ENCODE data around the gene TRAPPC4. TPM values are rescaled to one million over a fixed set of nuclear protein-coding genes. Genes with fewer than 3 reads are reported as not detected.
A peak's percentile ranks its signal among the peaks of the same experiment; 100 is the strongest.

Gene TRAPPC4
- total and polyA plus RNA-seq, 2 donors (not counting 1 experiment from before 2014, with no cell fraction given): 61.4 to 64.5 TPM

- Histone ChIP-seq H3K9ac (ENCODE audit: low read length) (no peak overlapping the region), H3K36me3 (replicated peaks in 1 of 2; ENCODE audit: control extremely low read depth in 1 of 2, control insufficient read depth in 1 of 2, extremely low read depth in 1 of 2, insufficient read depth in 2 of 2, low read length in 1 of 2) (peaks cover 0 to 39% of the 10 kb centered on the region in 2 experiments), H3K4me1 (ENCODE audit: control insufficient read depth in 2 of 2, insufficient read depth in 2 of 2, low read length in 2 of 2) (peaks cover 0 to 2% of the 10 kb centered on the region in 2 donors), H3K27me3 (replicated peaks in 1 of 4; ENCODE audit: control extremely low read depth in 1 of 4, control insufficient read depth in 3 of 4, insufficient read depth in 4 of 4, low read length in 3 of 4) (no peaks in the 10 kb centered on the region), H3K27ac (ENCODE audit: low read length in 2 of 2) (no peak overlapping the region), H3K4me2 (replicated peaks; ENCODE audit: low read depth, low read length, poor library complexity, severe bottlenecking) (no peak overlapping the region), H3K9me3 (ENCODE audit: control extremely low read depth in 1 of 3, control insufficient read depth in 2 of 3, insufficient read depth in 1 of 3, low read length in 2 of 3) (no peaks in the 10 kb centered on the region), H2AFZ (ENCODE audit: insufficient read depth, low read depth, low read length, poor library complexity, severe bottlenecking) (no peak overlapping the region), H4K20me1 (ENCODE audit: control insufficient read depth, insufficient read depth, low read length, poor library complexity, severe bottlenecking) (no peaks in the 10 kb centered on the region), H3K4me3 (ENCODE audit: control extremely low read depth in 1 of 5, extremely low read depth in 1 of 5, insufficient read depth in 1 of 5, low read depth in 2 of 5, low read length in 4 of 5) (no peak overlapping the region), H3K79me2 (ENCODE audit: control insufficient read depth, insufficient read depth, low read length) (no peaks in the 10 kb centered on the region)
- H3K9me3 Mint-ChIP-seq (ENCODE audit: insufficient read depth): no peaks in the 10 kb centered on the region
- intact Hi-C loops (cut with micrococcal nuclease): no loop called here
- H3K4me1 Mint-ChIP-seq: peaks cover under 1% of the 10 kb centered on the region
- DNase-seq: no peak
- WGBS (ENCODE audit: insufficient coverage): 100% methylated on average over 2 of the region's 6 CpGs
- no peak for ATAC-seq (ENCODE audit: low read depth)
- CTCF ChIA-PET: interaction anchor here (0.8 to 2.7 kb wide), 2 partner anchors 11 to 18 kb away, joined by 3 to 8 read pairs; no protein-coding TSS in a partner anchor
- no peak overlapping the region for H3K4me3 Mint-ChIP-seq
- POLR2A ChIA-PET: no interaction called here
- no peak for TF ChIP-seq EZH2 (IDR thresholded peaks at IDR 0.05; ENCODE audit: borderline replicate concordance, insufficient read depth, low read depth, low read length, poor library complexity, severe bottlenecking)
- peak; percentile 10 for TF ChIP-seq CTCF (IDR thresholded peaks at IDR 0.05)
- H3K27ac Mint-ChIP-seq: no peak overlapping the region
- H3K27me3 Mint-ChIP-seq: no peaks in the 10 kb centered on the region
Observed at GRCh38 chr11:119044708-119045107, 26.1 kb downstream of the TRAPPC4 start.

DNA sequence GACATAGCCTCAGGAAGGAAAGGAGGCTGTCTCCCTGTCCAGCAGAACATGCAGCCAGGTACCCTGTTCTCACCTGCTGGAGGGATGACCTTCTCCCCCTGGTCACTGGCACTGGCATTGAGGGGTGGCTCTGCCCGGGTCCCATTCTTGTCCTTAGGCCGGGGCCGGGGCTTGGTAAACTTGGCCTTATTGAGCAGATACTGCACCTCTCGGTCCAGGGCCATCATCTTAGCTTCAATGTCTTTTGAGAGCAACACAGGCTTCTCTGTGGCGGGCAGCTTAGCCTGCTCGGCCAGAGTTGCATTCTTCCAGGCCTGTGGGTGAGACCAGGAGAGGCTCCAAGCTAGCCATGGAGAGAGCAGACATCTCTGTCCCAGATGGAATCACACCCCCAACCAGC lies 27.9 kb downstream of the TRAPPC4 start:
- DNase-seq: no peak
- Mint-ChIP-seq H3K4me1 (peaks cover 5% of the 10 kb centered on the region), H3K27me3 (no peaks in the 10 kb centered on the region), H3K27ac (no peak overlapping the region), H3K4me3 (no peak overlapping the region), H3K9me3 (ENCODE audit: insufficient read depth) (no peaks in the 10 kb centered on the region)
- POLR2A ChIA-PET: no interaction called here
- Histone ChIP-seq H3K4me1 (ENCODE audit: control insufficient read depth in 2 of 2, insufficient read depth in 2 of 2, low read length in 2 of 2) (peaks cover 2% of the 10 kb centered on the region in 2 donors), H3K27me3 (replicated peaks in 1 of 4; ENCODE audit: control extremely low read depth in 1 of 4, control insufficient read depth in 3 of 4, insufficient read depth in 4 of 4, low read length in 3 of 4) (no peaks in the 10 kb centered on the region), H3K4me2 (replicated peaks; ENCODE audit: low read depth, low read length, poor library complexity, severe bottlenecking) (no peak overlapping the region), H3K9ac (ENCODE audit: low read length) (no peak overlapping the region), H3K27ac (ENCODE audit: low read length in 2 of 2) (no peak overlapping the region), H3K79me2 (ENCODE audit: control insufficient read depth, insufficient read depth, low read length) (no peaks in the 10 kb centered on the region), H2AFZ (ENCODE audit: insufficient read depth, low read depth, low read length, poor library complexity, severe bottlenecking) (no peak overlapping the region), H3K36me3 (replicated peaks in 1 of 2; ENCODE audit: control extremely low read depth in 1 of 2, control insufficient read depth in 1 of 2, extremely low read depth in 1 of 2, insufficient read depth in 2 of 2, low read length in 1 of 2) (peaks cover 0 to 47% of the 10 kb centered on the region in 2 experiments), H4K20me1 (ENCODE audit: control insufficient read depth, insufficient read depth, low read length, poor library complexity, severe bottlenecking) (no peaks in the 10 kb centered on the region), H3K4me3 (ENCODE audit: control extremely low read depth in 1 of 5, extremely low read depth in 1 of 5, insufficient read depth in 1 of 5, low read depth in 2 of 5, low read length in 4 of 5) (no peak overlapping the region), H3K9me3 (ENCODE audit: control extremely low read depth in 1 of 3, control insufficient read depth in 2 of 3, insufficient read depth in 1 of 3, low read length in 2 of 3) (no peaks in the 10 kb centered on the region)
- TF ChIP-seq EZH2 (IDR thresholded peaks at IDR 0.05; ENCODE audit: borderline replicate concordance, insufficient read depth, low read depth, low read length, poor library complexity, severe bottlenecking) (no peak), CTCF (IDR thresholded peaks at IDR 0.05) (no peak)
- intact Hi-C loops (cut with micrococcal nuclease): no loop called here
- CTCF ChIA-PET: interaction anchor here (1.0 kb wide), 1 partner anchor 16 kb away, joined by 3 read pairs; no protein-coding TSS in a partner anchor
- WGBS (ENCODE audit: insufficient coverage): 96% methylated on average over 6 of the region's 6 CpGs
- no peak for ATAC-seq (ENCODE audit: low read depth)

All from B cell (primary cell).